ENCODE results near the gene AGBL4.
A peak's percentile ranks its signal among the peaks of the same experiment; 100 is the strongest.

Gene AGBL4

GRCh38 chr1:48756683-48757316 is 1267.0 kb downstream of the AGBL4 start:
- no peak for DNase-seq

DNA sequence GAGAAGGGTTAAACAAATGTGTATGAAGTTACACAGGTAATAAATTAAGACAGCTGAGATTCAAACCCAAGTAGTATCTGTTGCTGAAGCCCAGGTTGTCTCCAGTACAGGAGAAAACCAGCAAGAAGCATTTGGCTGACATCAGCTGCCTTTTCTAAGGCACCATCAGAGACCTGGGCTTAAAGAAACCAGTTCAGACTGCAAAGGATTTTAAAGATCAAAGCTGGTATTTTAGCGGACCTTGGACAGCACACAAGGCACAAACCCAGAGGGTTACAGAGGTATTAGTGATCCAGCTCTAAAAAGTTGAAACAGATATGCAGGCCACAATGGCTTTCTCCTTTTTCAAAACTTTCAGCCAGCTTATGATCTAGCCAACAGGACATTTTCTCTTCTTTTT is 1270.5 kb downstream of the AGBL4 start:
- no peak for DNase-seq

DNA sequence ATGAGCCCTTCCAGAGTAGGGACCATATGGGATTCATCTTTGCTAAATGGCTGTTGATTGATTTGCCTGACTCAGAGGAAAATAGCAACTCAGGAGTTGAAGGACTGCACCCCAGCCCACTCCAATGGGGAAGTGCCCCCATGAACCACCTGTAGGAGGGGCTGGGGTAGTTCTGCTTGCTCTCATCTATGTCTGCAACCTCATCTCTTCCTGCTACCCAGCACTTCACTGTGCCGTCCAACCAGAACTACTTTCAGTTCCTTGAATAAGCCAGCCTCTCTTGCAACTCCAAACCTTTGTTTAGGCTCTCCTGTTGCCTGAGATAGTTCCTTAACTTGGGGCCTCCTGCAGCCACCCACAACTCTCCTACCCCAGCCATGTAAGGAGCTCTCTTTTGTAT is 1273.6 kb downstream of the AGBL4 start:
- no peak for DNase-seq

DNA sequence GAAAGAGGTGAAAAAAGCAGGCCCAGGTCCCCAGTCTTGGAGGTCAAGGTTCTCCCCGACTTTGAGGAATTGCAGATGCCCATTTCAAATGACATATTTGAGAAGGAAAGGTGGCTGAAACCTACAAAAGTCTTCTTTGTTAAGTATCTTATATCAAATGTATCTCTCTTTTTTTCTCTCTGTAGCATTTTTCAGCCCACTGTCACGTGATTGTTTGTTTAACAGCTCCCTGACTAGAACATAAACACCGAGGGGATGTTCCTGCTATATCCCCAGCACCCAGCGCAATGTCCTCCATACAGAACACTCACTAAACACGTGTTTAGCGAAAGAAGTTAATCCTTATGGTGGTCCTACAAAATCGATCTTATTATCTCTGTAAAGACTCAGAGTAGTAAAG is 1274.7 kb downstream of the AGBL4 start:
- no peak for DNase-seq

- no peak for DNase-seq
Observed at GRCh38 chr1:48746906-48747305, 1276.8 kb downstream of the AGBL4 start.

- no peak for DNase-seq
Observed at GRCh38 chr1:48744032-48744431, 1279.7 kb downstream of the AGBL4 start.

DNA sequence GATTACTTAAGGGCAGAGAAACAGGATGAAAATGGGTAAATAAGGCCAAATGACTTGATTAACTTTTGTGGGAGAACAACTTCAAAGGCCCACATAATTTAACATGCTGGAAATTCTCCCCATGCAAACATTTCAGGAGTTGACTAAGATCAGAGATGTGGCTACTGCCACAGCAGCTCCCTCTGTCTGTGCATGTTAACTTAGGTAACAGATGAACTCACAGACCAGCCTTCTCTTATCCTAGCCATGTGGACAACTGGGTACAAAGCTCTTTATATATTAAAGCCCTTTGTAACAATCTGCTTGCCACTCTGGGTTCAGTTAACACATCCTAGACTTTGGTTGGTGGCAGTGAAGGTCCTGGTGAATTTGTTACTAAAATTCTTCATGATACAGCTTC is 1280.3 kb downstream of the AGBL4 start:
- DNase-seq = no peak

DNA sequence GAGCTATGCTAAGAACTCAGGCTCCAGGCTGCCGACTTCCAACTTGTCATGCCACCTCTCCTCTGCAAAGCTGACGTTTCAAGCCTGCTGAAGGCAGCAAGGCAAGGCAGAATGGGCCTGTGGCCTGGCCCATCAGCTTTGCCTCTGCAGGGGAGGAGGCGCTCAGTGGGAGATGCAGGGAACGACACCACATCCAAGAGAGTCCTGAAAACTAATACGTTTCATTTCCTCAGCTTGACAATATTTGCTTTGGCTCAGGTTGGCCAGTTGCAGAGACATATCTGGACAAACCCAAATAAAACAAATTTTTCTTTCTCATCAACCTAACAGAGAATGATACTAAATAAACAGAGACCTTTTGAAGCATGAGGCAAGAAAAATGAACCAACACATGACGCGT is 1282.4 kb downstream of the AGBL4 start:
- no peak for DNase-seq

GRCh38 chr1:48740621-48741020 is 1283.1 kb downstream of the AGBL4 start:
- DNase-seq = no peak

DNA sequence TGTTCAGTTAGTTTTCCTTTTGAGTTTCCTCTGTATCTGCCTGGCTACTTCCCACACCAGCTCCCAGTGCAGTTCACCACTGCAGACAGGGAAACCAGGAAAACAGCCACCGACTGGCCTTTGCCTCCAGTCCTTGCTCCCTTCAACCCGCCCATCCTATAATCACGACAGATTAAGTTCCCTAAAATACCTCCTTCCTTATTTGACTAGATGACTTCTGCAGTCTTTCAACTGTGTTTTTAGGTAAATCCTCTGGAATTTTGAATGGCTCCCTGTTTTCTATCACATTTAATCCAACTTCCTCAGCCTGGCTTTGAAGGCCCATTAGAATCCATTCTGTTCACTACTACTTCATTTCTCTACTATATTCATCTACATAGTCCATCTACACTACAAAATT is 1284.7 kb downstream of the AGBL4 start:
- DNase-seq = no peak

GRCh38 chr1:48738356-48738755 is 1285.4 kb downstream of the AGBL4 start:
- DNase-seq = no peak

GRCh38 chr1:48735796-48736195 is 1288.0 kb downstream of the AGBL4 start:
- no peak for DNase-seq

GRCh38 chr1:48730164-48730910 is 1293.4 kb downstream of the AGBL4 start:
- no peak for DNase-seq

GRCh38 chr1:48728584-48728983 is 1295.2 kb downstream of the AGBL4 start:
- DNase-seq = no peak

- DNase-seq = no peak
Observed at GRCh38 chr1:48726557-48727215, 1297.1 kb downstream of the AGBL4 start.

- DNase-seq = no peak
Observed at GRCh38 chr1:48726139-48726538, 1297.6 kb downstream of the AGBL4 start.

- peak in 1 of 2 experiments; percentile 0 for DNase-seq
Observed at GRCh38 chr1:48725341-48726046, 1298.3 kb downstream of the AGBL4 start.

- no peak for DNase-seq
Observed at GRCh38 chr1:48720929-48721328, 1302.8 kb downstream of the AGBL4 start.

- no peak for DNase-seq
Observed at GRCh38 chr1:48718705-48719104, 1305.0 kb downstream of the AGBL4 start.

DNA sequence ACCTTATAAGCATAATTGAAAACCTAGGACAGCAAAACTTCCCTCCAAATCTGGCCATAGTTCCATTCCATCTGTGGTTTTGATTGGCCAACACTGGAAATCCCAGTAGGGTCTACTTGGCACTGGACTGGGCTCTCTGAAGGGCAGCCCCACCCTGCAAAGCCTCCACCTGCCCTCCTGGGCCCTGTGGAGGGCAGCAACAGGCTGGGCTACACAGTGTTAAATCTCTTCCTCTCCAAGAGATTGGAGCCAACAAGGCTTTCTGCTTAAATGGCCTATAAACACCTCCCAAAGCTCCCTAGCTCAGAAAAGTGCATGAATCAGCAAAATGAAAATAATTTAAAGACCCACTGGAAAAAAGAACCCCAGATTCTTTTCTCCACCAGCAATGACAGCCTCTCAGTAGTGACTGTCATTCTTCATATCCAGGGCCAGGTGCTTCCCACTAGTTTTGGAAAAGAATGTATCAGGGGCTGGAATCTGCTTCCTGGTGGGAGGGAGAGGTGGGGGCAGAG is 1305.6 kb downstream of the AGBL4 start:
- DNase-seq = no peak

DNA sequence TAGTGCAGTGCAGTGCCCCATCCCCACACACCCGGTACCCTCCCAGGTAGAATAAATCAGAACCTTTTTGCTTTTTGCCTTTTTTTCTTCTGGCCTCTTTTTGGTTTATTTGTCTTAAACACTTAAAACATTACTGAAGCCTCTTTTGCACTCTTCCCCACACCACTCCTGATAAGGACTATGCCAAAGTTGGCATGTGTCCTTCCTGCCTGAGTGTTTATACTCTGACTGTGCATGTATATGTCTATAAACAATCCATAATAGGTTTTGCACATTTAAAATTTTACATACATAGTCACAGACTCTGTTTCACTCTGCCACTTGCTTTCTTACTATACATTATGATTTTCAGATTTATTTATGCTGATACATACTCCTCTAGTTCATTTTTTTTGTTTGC is 1306.7 kb downstream of the AGBL4 start:
- no peak for DNase-seq

GRCh38 chr1:48715921-48716320 is 1307.8 kb downstream of the AGBL4 start:
- DNase-seq = no peak

- DNase-seq = no peak
Observed at GRCh38 chr1:48710915-48711314, 1312.8 kb downstream of the AGBL4 start.
